GM21723 (cell line): Measurements from ENCODE around the gene RS1.

Source experiments
- ATAC-seq: cut with Tn5 transposase; IDR thresholded peaks from one replicate; pipeline ENCODE4 v1.9.1; 2021; ENCODE audit warnings: mild to moderate bottlenecking, moderate library complexity; ENCODE audit not compliant: unreplicated experiment

The RS1 gene

DNA sequence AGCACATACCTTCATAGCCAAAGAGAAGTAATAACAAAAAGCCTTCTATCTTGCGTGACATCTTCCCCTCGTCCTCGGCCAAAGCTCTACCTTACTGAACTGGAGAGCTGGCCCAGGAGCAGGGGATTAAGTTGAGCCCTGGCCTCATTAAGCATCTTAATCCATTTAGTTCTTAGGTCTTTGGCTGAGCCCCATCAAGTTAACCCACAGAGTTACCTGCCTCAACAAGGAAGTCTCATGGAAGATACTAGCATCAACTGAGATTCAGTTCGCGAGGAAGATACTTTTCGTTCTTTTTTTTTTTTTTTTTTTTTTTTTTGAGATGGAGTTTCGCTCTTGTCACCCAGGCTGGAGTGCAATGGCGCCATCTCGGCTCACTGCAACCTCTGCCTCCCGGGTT, at the start of gene RS1:
TSS of gene RS1 (minus strand) at position 101 of the 400 bp plus-strand sequence. CDS start at position 61, 40 bp downstream.
- ATAC-seq, result no peak

- no peak for ATAC-seq
Measured at GRCh38 chrX:18719852-18720251, 47.9 kb upstream of the RS1 start.

DNA sequence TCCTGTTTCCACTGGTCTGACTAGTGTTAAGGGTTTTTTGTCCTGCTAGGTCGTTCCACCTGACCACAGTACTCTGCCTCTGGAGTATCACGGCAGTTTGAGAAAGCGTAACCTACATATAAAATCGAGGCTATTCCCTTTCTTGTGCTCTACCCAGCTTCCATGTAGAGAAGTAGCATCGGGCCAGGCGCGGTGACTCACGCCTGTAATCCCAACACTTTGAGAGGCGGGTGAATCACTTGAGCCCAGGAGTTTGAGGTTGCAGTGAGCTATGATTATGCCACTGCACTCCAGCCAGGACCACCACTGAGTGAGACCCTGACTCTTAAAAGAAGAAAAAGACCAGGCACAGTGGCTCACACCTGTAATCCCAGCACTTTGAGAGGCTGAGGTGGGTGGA, 43.0 kb upstream of the RS1 start:
- ATAC-seq, result no peak

DNA sequence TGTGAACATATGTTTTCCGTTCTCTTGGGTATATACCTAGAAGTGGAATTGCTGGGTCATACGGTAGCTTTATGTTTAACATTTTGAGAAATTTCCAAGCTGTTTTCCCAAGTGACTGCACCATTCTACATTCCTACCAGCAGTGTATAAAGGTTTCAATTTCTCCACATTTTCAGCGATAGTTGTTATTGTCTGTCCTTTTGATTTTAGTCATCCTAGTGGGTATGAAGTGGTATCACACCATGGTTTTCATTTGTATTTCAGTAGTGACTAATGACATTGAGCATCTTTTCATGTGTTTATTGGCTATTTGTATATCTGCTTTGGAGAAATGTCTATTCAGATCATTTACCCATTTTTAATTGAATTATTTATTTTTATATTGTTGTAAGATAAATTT, 37.9 kb upstream of the RS1 start:
- ATAC-seq, result no peak

GRCh38 chrX:18707426-18708049, 35.6 kb upstream of the RS1 start, which contains the start of gene PPEF1:
Gene PPEF1, plus strand, starts transcription at chrX:18707645. Its CDS starts 136 bp downstream, at chrX:18707781.
- ATAC-seq, result no peak

GRCh38 chrX:18702362-18703195, 30.7 kb upstream of the RS1 start:
- no peak for ATAC-seq

DNA sequence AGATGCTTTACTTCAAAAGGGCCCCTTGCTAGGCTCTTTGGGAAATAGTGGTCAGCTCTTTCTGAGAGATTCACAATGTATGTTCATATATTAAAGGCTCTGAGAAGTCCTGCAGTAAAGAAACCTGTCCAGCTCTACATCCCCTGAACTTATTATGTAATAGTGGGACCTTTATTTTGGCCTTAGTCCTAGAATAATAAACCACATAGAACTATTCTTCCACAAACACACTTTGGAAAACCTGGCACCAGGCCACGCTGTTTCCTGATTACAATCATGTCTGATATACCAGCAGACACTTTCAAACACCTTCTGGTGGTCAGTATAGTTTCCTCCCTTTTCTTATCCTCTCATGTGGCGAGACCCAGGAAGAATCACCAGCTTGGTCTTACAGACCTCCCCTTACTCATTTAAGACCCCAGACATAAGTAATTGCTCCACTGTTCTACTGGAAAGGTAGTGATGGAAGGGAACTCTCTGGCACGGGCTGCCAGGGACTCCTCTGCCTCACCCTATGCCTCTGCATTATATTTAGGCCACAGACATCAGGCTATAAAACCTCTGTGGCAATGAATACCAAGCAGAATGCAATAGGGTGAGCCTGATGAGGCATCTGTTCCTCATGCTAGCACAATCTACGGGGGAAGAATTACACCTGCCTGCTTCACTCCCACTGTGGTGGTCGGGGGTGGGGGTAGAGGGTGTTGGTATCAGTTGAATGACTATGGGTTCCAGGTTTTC, 29.9 kb upstream of the RS1 start:
- ATAC-seq, result no peak

GRCh38 chrX:18698737-18699650, 27.1 kb upstream of the RS1 start:
- ATAC-seq, result no peak

GRCh38 chrX:18696653-18697052, 24.7 kb upstream of the RS1 start:
- no peak for ATAC-seq

DNA sequence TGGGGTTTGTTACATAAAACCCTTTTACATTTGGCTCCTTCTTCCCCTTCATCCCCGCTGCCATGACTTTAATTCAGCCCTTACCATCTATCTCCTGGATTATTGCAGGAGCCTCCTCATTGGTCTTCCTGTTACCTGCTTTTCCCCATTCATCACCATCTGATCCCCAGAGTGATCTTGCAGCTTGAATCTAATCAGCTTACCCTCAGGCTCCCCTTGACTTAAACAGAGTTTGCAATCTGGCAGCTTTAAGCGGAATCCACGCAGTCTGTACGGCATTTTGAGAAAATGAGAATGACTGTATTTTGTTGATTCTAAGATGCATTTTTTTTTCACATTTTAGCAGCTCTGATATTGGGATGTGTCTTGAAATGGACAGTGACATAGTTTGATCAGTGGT, 20.6 kb upstream of the RS1 start:
- no peak for ATAC-seq

- ATAC-seq, result no peak
Measured at GRCh38 chrX:18691431-18691830, 19.5 kb upstream of the RS1 start.

GRCh38 chrX:18687856-18688495, 16.1 kb upstream of the RS1 start:
- no peak for ATAC-seq

GRCh38 chrX:18682979-18683387, 11.1 kb upstream of the RS1 start:
- ATAC-seq, result no peak

DNA sequence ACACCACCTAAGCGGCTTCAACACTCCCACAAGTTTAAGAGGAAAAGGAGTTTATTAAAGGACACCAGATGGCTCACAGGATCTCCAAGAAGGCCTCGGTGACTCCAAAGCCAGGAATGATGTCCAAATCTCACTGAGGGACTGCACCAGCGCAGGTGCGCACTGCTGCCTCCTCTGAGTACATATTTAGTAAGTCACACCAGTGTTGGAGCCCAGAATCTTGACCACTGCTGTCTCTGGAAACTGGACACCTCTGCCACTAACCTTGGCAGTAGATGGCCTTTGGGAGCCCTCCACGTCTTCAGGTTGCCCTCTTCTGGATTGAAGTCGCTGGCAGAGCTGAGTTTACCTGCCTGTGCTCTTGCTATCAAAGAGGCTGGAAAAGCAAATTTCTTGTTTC, 10.1 kb upstream of the RS1 start:
- ATAC-seq, result no peak

DNA sequence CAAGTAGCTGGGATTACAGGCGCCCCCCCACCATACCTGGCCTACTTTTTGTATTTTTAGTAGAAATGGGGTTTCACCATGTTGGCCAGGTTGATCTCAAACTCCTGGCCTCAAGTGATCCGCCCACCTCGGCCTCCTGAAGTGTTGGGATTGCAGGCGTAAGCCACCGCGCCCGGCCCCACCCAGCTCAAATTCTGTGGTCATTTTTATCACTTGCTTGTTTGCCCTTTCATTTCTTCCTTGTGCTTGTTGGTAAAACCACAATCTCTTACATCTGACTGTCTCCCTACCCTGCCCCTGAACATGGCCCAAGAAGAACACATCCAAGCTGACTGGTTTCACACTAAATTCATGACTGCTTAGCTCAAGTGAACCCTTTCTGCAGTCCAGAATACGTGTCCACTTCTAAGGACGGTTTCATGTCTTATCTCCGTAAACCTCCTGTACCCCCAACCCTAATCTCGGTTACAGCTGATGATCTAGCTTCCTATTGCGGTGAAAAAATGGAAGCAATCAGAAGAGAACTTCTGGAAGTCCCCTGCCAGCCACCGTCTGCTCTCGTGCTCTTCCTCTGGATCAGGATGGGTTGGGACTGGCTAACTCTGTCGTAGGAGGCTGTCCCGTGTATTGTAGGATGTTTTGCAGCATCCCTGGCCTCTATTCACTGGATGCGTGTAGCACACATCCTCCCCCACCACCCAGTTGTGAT, 5.4 kb upstream of the RS1 start:
- no peak for ATAC-seq

DNA sequence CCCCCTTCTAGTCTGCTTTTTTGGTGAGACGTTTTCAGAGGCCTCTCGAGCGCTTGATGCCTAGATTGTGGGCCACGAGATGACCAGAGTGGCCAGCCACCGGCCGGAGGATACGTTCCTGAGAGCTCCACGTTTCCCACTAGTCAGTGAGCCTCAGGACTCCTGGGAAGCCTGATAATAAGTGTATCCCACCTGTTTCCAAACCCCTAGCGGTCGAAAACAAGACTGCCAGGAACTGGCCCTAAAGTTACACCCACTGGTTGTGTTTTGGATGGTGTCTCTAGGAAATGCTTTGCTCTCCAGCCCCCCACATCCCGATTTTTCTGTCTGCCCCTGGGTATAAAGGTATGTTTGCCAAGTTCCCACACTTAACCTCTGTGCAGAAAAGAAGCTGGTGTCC, 4.6 kb upstream of the RS1 start:
- ATAC-seq, result no peak

DNA sequence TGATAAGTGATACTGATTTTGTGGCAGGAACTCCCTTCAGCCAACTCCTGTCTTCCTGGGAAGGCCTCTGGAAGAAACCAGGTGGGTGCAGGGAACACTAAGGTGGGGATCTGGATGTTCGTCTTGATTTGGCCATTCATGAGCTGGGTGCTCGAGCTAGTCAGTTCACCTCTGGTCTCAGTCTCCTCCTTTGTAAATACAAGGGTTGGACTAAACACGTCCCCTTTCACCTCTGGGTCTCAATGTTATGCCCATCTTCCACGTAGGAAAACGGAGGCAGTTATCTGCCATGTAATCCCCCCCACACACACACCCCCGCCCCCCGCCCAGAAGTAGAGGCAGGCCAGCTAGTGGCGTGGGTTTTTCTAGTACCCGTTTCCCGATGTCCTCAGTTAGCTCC, 4.1 kb upstream of the RS1 start:
- ATAC-seq, result no peak

- ATAC-seq, result peak; percentile 76
Measured at GRCh38 chrX:18674788-18675735, 3.2 kb upstream of the RS1 start.
